ENCODE measurements around the gene EBF3. TPM values are rescaled to one million over a fixed set of nuclear protein-coding genes. Genes with fewer than 3 reads are reported as not detected.

EBF3 gene
- total RNA-seq, 1 experiment from 2014 or later: 0.12 TPM

DNA sequence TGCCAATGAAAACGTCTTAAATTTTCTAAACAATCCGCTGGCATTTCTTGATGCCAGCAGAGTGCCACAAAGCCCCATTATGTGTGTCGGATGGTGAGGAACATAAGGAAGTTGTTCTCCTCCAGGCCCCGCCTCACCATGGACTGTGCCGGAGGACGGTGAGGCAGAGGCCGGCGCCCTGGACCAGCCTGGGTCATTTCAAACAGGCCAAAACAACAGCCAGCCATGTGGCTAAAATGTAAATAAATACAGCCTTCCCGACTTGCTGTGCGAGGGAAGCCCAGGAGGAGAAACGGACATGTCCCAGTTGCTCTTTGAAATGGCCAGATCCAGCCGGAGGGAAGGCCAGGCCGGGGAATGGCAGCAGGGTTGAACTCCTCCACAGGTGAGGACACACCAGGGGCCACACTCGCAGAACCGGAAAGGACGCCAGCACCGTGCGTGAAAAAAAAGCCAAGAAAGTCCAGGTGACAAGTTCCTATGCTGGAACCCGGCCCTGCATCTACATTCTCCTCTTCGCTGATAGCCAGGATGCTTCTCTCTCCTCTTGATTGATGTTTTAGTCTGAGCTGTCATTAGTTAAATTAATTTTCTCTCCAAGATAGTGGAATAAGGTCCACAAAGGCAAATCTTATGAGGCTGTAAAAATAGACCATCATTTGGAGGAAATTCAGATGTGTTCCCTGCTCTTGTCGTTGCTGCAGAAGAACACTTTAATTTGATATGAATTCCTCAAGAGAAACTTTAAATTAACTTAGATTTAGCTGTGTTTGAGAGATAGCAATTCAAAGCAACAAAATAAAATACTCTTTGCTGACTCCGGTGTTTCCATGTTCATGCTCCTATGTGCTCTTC, 64.6 kb downstream of the EBF3 start:
- ChIA-PET CTCF (no interaction called here), RAD21 (ENCODE audit: low non-redundant PET in 1 of 2, low total read pairs in 2 of 2, uncharacterized antibody in 2 of 2, unreplicated experiment in 2 of 2) (no interaction called here), POLR2A (no interaction called here)
- no TSS peak for BruUV-seq (replicated peaks)
- no peak overlapping the region for H3K27ac ChIP-seq (ENCODE audit: low read depth, low read length)
- H3K4me2 ChIP-seq (ENCODE audit: low read length): no peak overlapping the region
- no peak overlapping the region for H2AFZ ChIP-seq (ENCODE audit: low read depth, low read length, poor library complexity, severe bottlenecking)
- ATAC-seq (no peak), DNase-seq (ENCODE audit: low read depth, low spot score) (no peak)
- H4K20me1 ChIP-seq (ENCODE audit: insufficient read depth): no peaks in the 10 kb centered on the region
- no peaks in the 10 kb centered on the region for H3K36me3 ChIP-seq (ENCODE audit: control insufficient read depth in 1 of 2, insufficient read depth in 2 of 2, low read length in 2 of 2)
- H3K27me3 ChIP-seq (ENCODE audit: insufficient read depth, low read length): no peaks in the 10 kb centered on the region
- H3K4me3 ChIP-seq (replicated peaks in 1 of 2; ENCODE audit: low read depth in 1 of 2, low read length in 2 of 2): no peak overlapping the region
- TF ChIP-seq, protein P1, sequence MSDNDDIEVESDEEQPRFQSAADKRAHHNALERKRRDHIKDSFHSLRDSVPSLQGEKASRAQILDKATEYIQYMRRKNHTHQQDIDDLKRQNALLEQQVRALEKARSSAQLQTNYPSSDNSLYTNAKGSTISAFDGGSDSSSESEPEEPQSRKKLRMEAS (IDR thresholded peaks at IDR 0.05): no peak
- TF ChIP-seq ZNF274 (IDR thresholded peaks at IDR 0.05; ENCODE audit: low read depth, low read length): no peak
- TF ChIP-seq, protein P2, sequence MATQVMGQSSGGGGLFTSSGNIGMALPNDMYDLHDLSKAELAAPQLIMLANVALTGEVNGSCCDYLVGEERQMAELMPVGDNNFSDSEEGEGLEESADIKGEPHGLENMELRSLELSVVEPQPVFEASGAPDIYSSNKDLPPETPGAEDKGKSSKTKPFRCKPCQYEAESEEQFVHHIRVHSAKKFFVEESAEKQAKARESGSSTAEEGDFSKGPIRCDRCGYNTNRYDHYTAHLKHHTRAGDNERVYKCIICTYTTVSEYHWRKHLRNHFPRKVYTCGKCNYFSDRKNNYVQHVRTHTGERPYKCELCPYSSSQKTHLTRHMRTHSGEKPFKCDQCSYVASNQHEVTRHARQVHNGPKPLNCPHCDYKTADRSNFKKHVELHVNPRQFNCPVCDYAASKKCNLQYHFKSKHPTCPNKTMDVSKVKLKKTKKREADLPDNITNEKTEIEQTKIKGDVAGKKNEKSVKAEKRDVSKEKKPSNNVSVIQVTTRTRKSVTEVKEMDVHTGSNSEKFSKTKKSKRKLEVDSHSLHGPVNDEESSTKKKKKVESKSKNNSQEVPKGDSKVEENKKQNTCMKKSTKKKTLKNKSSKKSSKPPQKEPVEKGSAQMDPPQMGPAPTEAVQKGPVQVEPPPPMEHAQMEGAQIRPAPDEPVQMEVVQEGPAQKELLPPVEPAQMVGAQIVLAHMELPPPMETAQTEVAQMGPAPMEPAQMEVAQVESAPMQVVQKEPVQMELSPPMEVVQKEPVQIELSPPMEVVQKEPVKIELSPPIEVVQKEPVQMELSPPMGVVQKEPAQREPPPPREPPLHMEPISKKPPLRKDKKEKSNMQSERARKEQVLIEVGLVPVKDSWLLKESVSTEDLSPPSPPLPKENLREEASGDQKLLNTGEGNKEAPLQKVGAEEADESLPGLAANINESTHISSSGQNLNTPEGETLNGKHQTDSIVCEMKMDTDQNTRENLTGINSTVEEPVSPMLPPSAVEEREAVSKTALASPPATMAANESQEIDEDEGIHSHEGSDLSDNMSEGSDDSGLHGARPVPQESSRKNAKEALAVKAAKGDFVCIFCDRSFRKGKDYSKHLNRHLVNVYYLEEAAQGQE (IDR thresholded peaks at IDR 0.05; ENCODE audit: low read depth): no peak
- no peak for TF ChIP-seq SRF (IDR thresholded peaks at IDR 0.05; ENCODE audit: low read depth)
- no peak for TF ChIP-seq YY1 (IDR thresholded peaks at IDR 0.05; ENCODE audit: extremely low read depth, insufficient replicate concordance, low read depth, low read length)
- no peak for TF ChIP-seq ELF1 (IDR thresholded peaks at IDR 0.05; ENCODE audit: borderline replicate concordance, low read depth)
- no peak for TF ChIP-seq EZH2 (IDR thresholded peaks at IDR 0.05)
- intact Hi-C loops (cut with micrococcal nuclease): no loop called here
- H3K9me3 ChIP-seq (ENCODE audit: control insufficient read depth in 1 of 2, insufficient read depth in 1 of 2, low read depth in 1 of 2, low read length in 2 of 2): no peaks in the 10 kb centered on the region
- H3K4me1 ChIP-seq (ENCODE audit: control insufficient read depth in 1 of 2, insufficient read depth in 2 of 2, low read length in 2 of 2): no peaks in the 10 kb centered on the region
- H3K79me2 ChIP-seq (ENCODE audit: insufficient read depth, low read length): no peaks in the 10 kb centered on the region
- H3K9me2 ChIP-seq (ENCODE audit: insufficient read depth): no peaks in the 10 kb centered on the region
- H3K9ac ChIP-seq (ENCODE audit: low read length): no peak overlapping the region

Measured in HCT116 (cell line).